ENCODE results near the gene METTL9. TPM values are rescaled to one million over a fixed set of nuclear protein-coding genes. Genes with fewer than 3 reads are reported as not detected.
"Not testable (repeated sequence)": the region's sequence is repeated elsewhere in the genome, so short reads cannot be mapped to it uniquely, and the experiment has no call there.

METTL9 gene
- total RNA-seq, 4 donors from 2014 or later: 128 to 162 (median 140) TPM

DNA sequence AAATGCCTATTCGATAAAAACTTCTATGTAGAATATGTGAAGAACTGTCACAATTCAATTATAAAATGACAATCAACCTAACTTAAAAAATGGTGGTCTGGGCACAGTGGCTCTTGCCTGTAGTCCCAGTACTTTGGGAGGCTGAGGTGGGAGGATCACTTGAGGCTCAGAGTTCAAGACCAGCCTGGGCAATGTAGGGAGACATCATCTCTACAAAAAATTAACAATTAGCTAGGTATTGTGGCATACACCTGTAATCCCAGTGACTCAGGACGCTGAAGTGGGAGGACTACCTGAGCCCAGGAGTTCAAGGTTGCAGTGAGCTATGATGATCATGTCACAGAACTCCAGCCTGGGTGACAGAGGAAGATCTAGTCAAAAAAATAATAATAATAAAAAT, 18.6 kb upstream of the METTL9 start:
- TF ChIP-seq POLR2A (IDR thresholded peaks at IDR 0.05): no peak
- TF ChIP-seq, protein P1, sequence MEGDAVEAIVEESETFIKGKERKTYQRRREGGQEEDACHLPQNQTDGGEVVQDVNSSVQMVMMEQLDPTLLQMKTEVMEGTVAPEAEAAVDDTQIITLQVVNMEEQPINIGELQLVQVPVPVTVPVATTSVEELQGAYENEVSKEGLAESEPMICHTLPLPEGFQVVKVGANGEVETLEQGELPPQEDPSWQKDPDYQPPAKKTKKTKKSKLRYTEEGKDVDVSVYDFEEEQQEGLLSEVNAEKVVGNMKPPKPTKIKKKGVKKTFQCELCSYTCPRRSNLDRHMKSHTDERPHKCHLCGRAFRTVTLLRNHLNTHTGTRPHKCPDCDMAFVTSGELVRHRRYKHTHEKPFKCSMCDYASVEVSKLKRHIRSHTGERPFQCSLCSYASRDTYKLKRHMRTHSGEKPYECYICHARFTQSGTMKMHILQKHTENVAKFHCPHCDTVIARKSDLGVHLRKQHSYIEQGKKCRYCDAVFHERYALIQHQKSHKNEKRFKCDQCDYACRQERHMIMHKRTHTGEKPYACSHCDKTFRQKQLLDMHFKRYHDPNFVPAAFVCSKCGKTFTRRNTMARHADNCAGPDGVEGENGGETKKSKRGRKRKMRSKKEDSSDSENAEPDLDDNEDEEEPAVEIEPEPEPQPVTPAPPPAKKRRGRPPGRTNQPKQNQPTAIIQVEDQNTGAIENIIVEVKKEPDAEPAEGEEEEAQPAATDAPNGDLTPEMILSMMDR (IDR thresholded peaks at IDR 0.05): no peak
- no peak overlapping the region for H3K4me3 ChIP-seq (ENCODE audit: low read depth, poor library complexity, severe bottlenecking)
- DNase-seq (ENCODE audit: low spot score in 2 of 2): no peak
- 87 to 93% methylated on average over 2 of the region's 2 CpGs for WGBS, 2 donors
- intact Hi-C loops (cut with DNase I; ENCODE audit: low total_unique reads): loop anchor here (5.0 kb wide), 2 partner anchors 61 to 126 kb away; no protein-coding TSS in a partner anchor

DNA sequence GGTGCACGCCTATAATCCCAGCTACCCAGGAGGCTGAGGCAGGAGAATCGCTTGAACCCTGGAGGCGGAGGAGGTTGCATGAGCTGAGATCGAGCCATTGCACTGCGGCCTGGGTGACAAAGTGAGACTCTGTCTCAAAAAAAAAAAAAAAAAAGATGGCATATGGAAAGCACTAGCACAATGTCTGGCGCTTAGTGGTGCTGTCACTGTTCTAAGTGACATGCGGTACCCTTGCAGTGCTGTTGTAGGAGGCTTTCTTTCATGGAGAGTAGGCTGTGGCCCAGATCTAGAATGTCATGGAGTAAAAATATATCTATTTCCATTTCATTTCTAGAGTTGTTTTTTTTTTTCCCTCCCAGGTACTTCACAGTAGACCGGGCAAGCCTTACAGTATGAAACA, 14.6 kb upstream of the METTL9 start:
- no peak overlapping the region for H3K4me3 ChIP-seq (ENCODE audit: low read depth, poor library complexity, severe bottlenecking)
- DNase-seq (ENCODE audit: low spot score in 2 of 2): no peak
- TF ChIP-seq POLR2A (IDR thresholded peaks at IDR 0.05): no peak
- TF ChIP-seq, protein P1 (IDR thresholded peaks at IDR 0.05): no peak
- 94 to 95% methylated on average over 8 of the region's 8 CpGs for WGBS, 2 donors
- intact Hi-C loops (cut with DNase I; ENCODE audit: low total_unique reads): loop anchor here (5.0 kb wide), 2 partner anchors 57 to 122 kb away; no protein-coding TSS in a partner anchor

DNA sequence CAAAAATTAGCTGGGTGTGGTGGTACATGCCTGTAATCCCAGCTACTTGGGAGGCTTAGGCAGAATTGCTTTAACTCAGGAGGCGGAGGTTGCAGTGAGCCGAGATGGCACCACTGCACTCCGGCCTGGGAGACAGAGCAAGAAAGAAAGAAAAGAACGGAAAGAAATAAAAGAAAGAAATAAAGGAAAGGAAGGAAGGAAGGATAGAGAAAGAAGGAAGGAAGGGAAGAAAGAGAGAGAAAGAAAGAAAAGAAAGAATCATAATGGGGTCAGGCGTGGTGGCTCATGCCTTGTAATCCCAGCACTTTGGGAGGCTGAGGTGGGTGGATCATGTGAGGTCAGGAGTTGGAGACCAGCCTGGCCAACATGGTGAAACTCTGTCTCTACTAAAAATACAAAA, 10.8 kb upstream of the METTL9 start:
- 91 to 94% methylated on average over 5 of the region's 5 CpGs for WGBS, 2 donors

DNA sequence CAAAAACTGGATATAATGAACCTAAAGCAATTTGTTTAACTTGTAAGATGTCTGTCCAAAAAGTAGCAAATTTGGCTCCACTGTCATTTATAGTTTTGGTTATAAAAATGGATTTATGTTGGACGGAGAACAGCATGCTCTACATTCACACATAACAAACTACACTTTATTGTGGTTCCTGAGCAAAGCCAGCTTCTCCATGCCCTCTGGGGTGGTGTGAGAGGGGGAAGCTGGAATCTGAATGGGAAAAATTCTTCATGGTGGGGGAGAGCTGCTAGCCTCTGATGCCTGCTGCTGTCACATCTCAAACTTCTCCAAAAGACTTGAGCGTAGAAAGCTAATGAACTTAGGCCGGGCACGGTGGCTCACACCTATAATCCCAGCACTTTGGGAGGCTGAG, 9.8 kb upstream of the METTL9 start:
- DNase-seq (ENCODE audit: low spot score in 2 of 2): no peak
- intact Hi-C loops (cut with DNase I; ENCODE audit: low total_unique reads): no loop called here
- H3K4me3 ChIP-seq (ENCODE audit: low read depth, poor library complexity, severe bottlenecking): no peak overlapping the region
- 86 to 89% methylated on average over 4 of the region's 4 CpGs for WGBS, 2 donors
- TF ChIP-seq POLR2A (IDR thresholded peaks at IDR 0.05): no peak
- TF ChIP-seq, protein P1 (IDR thresholded peaks at IDR 0.05): no peak

More for the DNA sequence above, 10.8 kb upstream of the METTL9 start:
- intact Hi-C loops (cut with DNase I; ENCODE audit: low total_unique reads); DNase-seq (ENCODE audit: low spot score in 2 of 2); H3K4me3 ChIP-seq (ENCODE audit: low read depth, poor library complexity, severe bottlenecking): not testable (repeated sequence)

DNA sequence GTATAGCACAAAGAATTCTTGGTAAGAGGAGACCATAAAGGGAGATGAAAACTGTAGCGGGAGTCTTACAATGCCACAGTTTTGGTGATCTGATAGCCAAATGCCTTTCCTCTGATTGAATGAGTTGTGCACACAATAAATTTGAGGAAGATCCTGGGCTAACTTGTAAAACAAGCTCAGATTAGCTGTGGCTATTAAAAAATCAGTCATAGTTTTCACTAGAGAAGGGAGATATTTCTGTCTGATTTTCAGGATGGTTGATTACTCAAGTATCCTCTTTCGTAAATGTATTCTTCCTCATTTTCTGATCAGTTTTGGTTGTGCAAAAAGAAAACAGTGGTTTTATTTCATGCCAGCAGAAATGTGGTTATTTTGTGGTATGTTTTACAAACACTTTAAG, 9.1 kb upstream of the METTL9 start:
- 67 to 77% methylated on average over 2 of the region's 2 CpGs for WGBS, 2 donors
- TF ChIP-seq, protein P1 (IDR thresholded peaks at IDR 0.05): no peak
- no peak for TF ChIP-seq POLR2A (IDR thresholded peaks at IDR 0.05)
- DNase-seq (ENCODE audit: low spot score in 2 of 2): no peak
- intact Hi-C loops (cut with DNase I; ENCODE audit: low total_unique reads): no loop called here
- H3K4me3 ChIP-seq (ENCODE audit: low read depth, poor library complexity, severe bottlenecking): no peak overlapping the region

DNA sequence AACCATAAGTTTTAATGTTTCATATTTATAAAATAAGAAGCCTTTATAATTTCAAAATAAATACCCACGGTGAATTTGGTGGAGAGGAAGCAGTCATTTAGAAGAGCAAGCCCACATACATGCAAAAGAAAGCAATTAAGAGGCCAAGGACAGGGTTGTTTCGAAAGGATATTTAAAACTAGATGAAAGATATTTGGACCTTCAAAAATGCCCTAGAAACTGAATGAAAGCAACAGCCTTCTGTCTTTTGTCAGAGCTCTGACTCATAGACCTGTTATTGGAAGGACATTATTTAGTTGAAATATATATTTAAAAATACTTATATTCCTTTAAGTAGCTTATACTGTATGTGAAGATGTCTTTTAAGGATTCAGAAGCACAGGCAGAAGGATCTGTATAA, 8.6 kb upstream of the METTL9 start:
- 60 to 65% methylated on average over 2 of the region's 2 CpGs for whole genome bisulfite sequencing, 2 donors
- intact Hi-C loops (cut with DNase I; ENCODE audit: low total_unique reads): no loop called here
- TF ChIP-seq POLR2A (IDR thresholded peaks at IDR 0.05): no peak
- TF ChIP-seq, protein P1 (IDR thresholded peaks at IDR 0.05): no peak
- no peak overlapping the region for H3K4me3 ChIP-seq (ENCODE audit: low read depth, poor library complexity, severe bottlenecking)
- no peak for DNase-seq (ENCODE audit: low spot score in 2 of 2)
